ENCODE data around the gene SOWAHD. TPM values are rescaled to one million over a fixed set of nuclear protein-coding genes. Genes with fewer than 3 reads are reported as not detected.

SOWAHD gene
- total RNA-seq, 1 experiment from 2014 or later: 2.3 TPM

GRCh38 chrX:119809185-119809666 is 50.8 kb downstream of the SOWAHD start:
- Histone ChIP-seq H3K36me3 (ENCODE audit: low read depth, low read length) (no peaks in the 10 kb centered on the region), H3K27ac (ENCODE audit: low read length) (no peak overlapping the region), H3F3A (ENCODE audit: low read length, unreplicated experiment) (no peaks in the 10 kb centered on the region), H3K9me2 (replicated peaks; ENCODE audit: low read length) (no peaks in the 10 kb centered on the region), H3K27me3 (ENCODE audit: low read length) (no peaks in the 10 kb centered on the region), H2AFZ (ENCODE audit: low read length) (no peak overlapping the region), H3K79me2 (ENCODE audit: low read length) (no peaks in the 10 kb centered on the region), H3K4me3 (ENCODE audit: low read length) (no peak overlapping the region), H4K20me1 (ENCODE audit: low read length) (no peaks in the 10 kb centered on the region), H3K4me2 (ENCODE audit: low read length) (no peak overlapping the region), H3K4me1 (ENCODE audit: insufficient read depth, low read length) (no peaks in the 10 kb centered on the region), H3K9me3 (ENCODE audit: low read length) (no peaks in the 10 kb centered on the region), H3K9ac (ENCODE audit: low read length) (no peak overlapping the region)
- DNase-seq (no peak), ATAC-seq (no peak)
- BruUV-seq (replicated peaks): no TSS peak
- POLR2A ChIA-PET (ENCODE audit: unreplicated experiment): no interaction called here
- CTCF ChIA-PET: no interaction called here
- intact Hi-C loops (cut with micrococcal nuclease): no loop called here
- TF ChIP-seq EZH2 (IDR thresholded peaks at IDR 0.05; ENCODE audit: low read length, unreplicated experiment) (no peak), CTCF (conservative IDR thresholded peaks at IDR 0.05; ENCODE audit: low read depth, low read length) (no peak), EZH2phosphoT487 (IDR thresholded peaks at IDR 0.05; ENCODE audit: borderline replicate concordance, low read length) (no peak)

Other genes with a start within 250 kb of the SOWAHD start
- gene STEEP1, start 193.2 kb upstream of the SOWAHD start, total RNA-seq (2014; rRNA removed): 84.3 and 104 TPM in 2 replicates
- 36.7 and 46.6 TPM in 2 replicates for gene UBE2A, start 184.0 kb upstream of the SOWAHD start, total RNA-seq (2014; rRNA removed)
- gene NKRF, start 152.2 kb upstream of the SOWAHD start, total RNA-seq (2014; rRNA removed): 9.1 and 11.4 TPM in 2 replicates
- 28.9 and 39.1 TPM in 2 replicates for gene SEPTIN6, start 65.4 kb upstream of the SOWAHD start, total RNA-seq (2014; rRNA removed)
- 869 and 1,578 TPM in 2 replicates for gene RPL39, start 33.0 kb downstream of the SOWAHD start, total RNA-seq (2014; rRNA removed)
- gene UPF3B, start 94.4 kb downstream of the SOWAHD start, total RNA-seq (2014; rRNA removed): 4.7 and 8.1 TPM in 2 replicates
- 13.8 and 18.6 TPM in 2 replicates for gene RNF113A, start 113.1 kb downstream of the SOWAHD start, total RNA-seq (2014; rRNA removed)
- gene NDUFA1, start 113.2 kb downstream of the SOWAHD start, total RNA-seq (2014; rRNA removed): 122 and 167 TPM in 2 replicates
- not detected in 2 replicates for gene AKAP14, start 137.3 kb downstream of the SOWAHD start, total RNA-seq (2014; rRNA removed)
- 5.2 and 5.6 TPM in 2 replicates for gene NKAP, start 185.2 kb downstream of the SOWAHD start, total RNA-seq (2014; rRNA removed)